HCT116 (cell line): ENCODE data around the gene LNPK. TPM values are rescaled to one million over a fixed set of nuclear protein-coding genes. Genes with fewer than 3 reads are reported as not detected.

ENCODE experiments used
- ATAC-seq: fragments of 200-7000 bp; cut with Tn5 transposase; 2 replicates; pipeline ENCODE4 v1.9.1; 2020; ENCODE audit warnings: mild to moderate bottlenecking, moderate library complexity
- BruUV-seq: library from RNA; stranded (reverse); fragments of 400-500 nt; replicated peaks from 2 replicates; lab custom pipeline; 2021; lab: Mats Ljungman, UMichigan
- CTCF ChIA-PET: fragments of 300-600 bp; sonication (Branson Sonifier 250); formaldehyde crosslinking; loops from one replicate; lab custom pipeline; 2021; ENCODE audit warnings: antibody characterized with exemption; lab: Charles Lee
- POLR2A ChIA-PET: fragments of 300-600, 350-600 bp; sonication (Branson Sonifier 250); formaldehyde crosslinking; loops from one replicate; lab custom pipeline; 2021; ENCODE audit warnings: antibody characterized with exemption; lab: Charles Lee
- RAD21 ChIA-PET, 2 experiments: fragments of 300-600 bp; sonication (Branson Sonifier 250); formaldehyde crosslinking; loops; one replicate each; lab custom pipeline; 2023; ENCODE audit warnings: low total read pairs in 2 of 2; ENCODE audit not compliant: uncharacterized antibody in 2 of 2, unreplicated experiment in 2 of 2, low non-redundant PET in 1 of 2; lab: Charles Lee
- DNase-seq: peaks from one replicate; pipeline ENCODE4 v3.0.0-alpha.2; 2010; ENCODE audit warnings: low read depth, low spot score
- H2AFZ ChIP-seq: fragments of 200-600 bp; shearing (Covaris generic), sonication (generic); 2 replicates; pipeline ENCODE4 v1.6.1; 2017; ENCODE audit warnings: low read depth, mixed run types, mixed read lengths, antibody characterized with exemption, low read length; ENCODE audit not compliant: poor library complexity, severe bottlenecking
- H3K27ac ChIP-seq: 2 replicates; pipeline ENCODE4 v1.5.1; 2012; ENCODE audit warnings: low read depth, low read length
- H3K27me3 ChIP-seq: fragments of 200-600 bp; sonication (generic); 2 replicates; pipeline ENCODE4 v1.6.1; 2016; ENCODE audit warnings: mixed run types, low read length, mixed read lengths; ENCODE audit not compliant: insufficient read depth
- H3K36me3 ChIP-seq, 2 experiments: fragments of 200-500 bp in 1 of 2; fragments of 200-600 bp in 1 of 2; sonication (Bioruptor generic) in 1 of 2; sonication (generic) in 1 of 2; 2 replicates each; pipeline versions ENCODE4 v1.5.1 to v1.6.1; 2014 to 2016; ENCODE audit warnings: low read length in 2 of 2, inconsistent platforms in 1 of 2, mixed read lengths in 1 of 2, mixed run types in 1 of 2; ENCODE audit not compliant: insufficient read depth in 2 of 2, control insufficient read depth in 1 of 2
- H3K4me1 ChIP-seq, 2 experiments: fragments of 200-600 bp in 1 of 2; sonication (generic) in 1 of 2; 2 replicates each; pipeline versions ENCODE4 v1.5.1 to v1.6.1; 2012 to 2017; ENCODE audit warnings: low read length in 2 of 2, inconsistent platforms in 1 of 2, mild to moderate bottlenecking in 1 of 2, mixed read lengths in 1 of 2, mixed run types in 1 of 2, moderate library complexity in 1 of 2; ENCODE audit not compliant: insufficient read depth in 2 of 2, control insufficient read depth in 1 of 2
- H3K4me2 ChIP-seq: fragments of 200-600 bp; sonication (generic); 2 replicates; pipeline ENCODE4 v1.6.1; 2017; ENCODE audit warnings: mixed run types, low read length, mixed read lengths
- H3K4me3 ChIP-seq, 2 experiments: fragments of 200-600 bp in 1 of 2; sonication (generic) in 1 of 2; replicated peaks in 1 of 2; 2 replicates each; pipeline ENCODE4 v1.5.1; 2011 to 2016; ENCODE audit warnings: low read length in 2 of 2, control low read depth in 1 of 2, low read depth in 1 of 2, mild to moderate bottlenecking in 1 of 2, mixed read lengths in 1 of 2, mixed run types in 1 of 2
- H3K79me2 ChIP-seq: fragments of 200-600 bp; sonication (generic); 2 replicates; pipeline ENCODE4 v1.6.1; 2017; ENCODE audit warnings: mild to moderate bottlenecking, mixed run types, low read length, moderate library complexity, mixed read lengths; ENCODE audit not compliant: insufficient read depth
- H3K9ac ChIP-seq: fragments of 200-600 bp; sonication (generic); 2 replicates; pipeline ENCODE4 v1.6.1; 2016; ENCODE audit warnings: low read length, mixed read lengths
- H3K9me2 ChIP-seq: fragments of 200-600 bp; sonication (generic), shearing (Covaris generic); 2 replicates; pipeline ENCODE4 v1.6.1; 2017; ENCODE audit warnings: mixed run types, mild to moderate bottlenecking, moderate library complexity; ENCODE audit not compliant: insufficient read depth
- H3K9me3 ChIP-seq, 2 experiments: fragments of 200-500 bp in 1 of 2; fragments of 200-600 bp in 1 of 2; sonication (Bioruptor generic) in 1 of 2; sonication (generic) in 1 of 2; 2 replicates each; pipeline ENCODE4 v1.6.1; 2014 to 2017; ENCODE audit warnings: low read length in 2 of 2, mixed read lengths in 2 of 2, inconsistent platforms in 1 of 2, low read depth in 1 of 2, mild to moderate bottlenecking in 1 of 2, mixed run types in 1 of 2, moderate library complexity in 1 of 2; ENCODE audit not compliant: control insufficient read depth in 1 of 2, insufficient read depth in 1 of 2
- H4K20me1 ChIP-seq: fragments of 200-600 bp; sonication (generic), shearing (Covaris generic); 2 replicates; pipeline ENCODE4 v1.6.1; 2017; ENCODE audit warnings: mixed run types, mild to moderate bottlenecking, moderate library complexity; ENCODE audit not compliant: insufficient read depth
- EZH2 ChIP-seq: fragments of 200-600 bp; sonication (generic); IDR thresholded peaks from 2 replicates; pipeline ENCODE4 v1.6.1; 2017; ENCODE audit warnings: antibody characterized with exemption, mixed run types
- POLR2AphosphoS5 ChIP-seq: IDR thresholded peaks from 2 replicates; pipeline ENCODE4 v1.6.1; 2011; ENCODE audit warnings: mild to moderate bottlenecking, low read depth, low read length, moderate library complexity
- SIN3A ChIP-seq: IDR thresholded peaks from 2 replicates; pipeline ENCODE4 v1.6.1; 2012; ENCODE audit warnings: low read depth
- TCF7L2 ChIP-seq: IDR thresholded peaks from 2 replicates; pipeline ENCODE4 v1.7.0; 2011; ENCODE audit warnings: borderline replicate concordance, inconsistent platforms; ENCODE audit not compliant: insufficient read depth, insufficient read length; ENCODE audit errors: extremely low read depth
- intact Hi-C: fragments of 100-400 bp; cut with micrococcal nuclease; formaldehyde crosslinking; loops from 2 replicates; pipeline ENCODE4 v1.10.0; 2022
- total RNA-seq: library from RNA; stranded (reverse); gene quantifications from one replicate; pipeline ENCODE4 v1.2.1, GENCODE V29; 2021; ENCODE audit not compliant: unreplicated experiment
- TF ChIP-seq, protein P1 (sequence below): IDR thresholded peaks from 2 replicates; pipeline ENCODE4 v1.6.1; 2012; ENCODE audit warnings: low read depth

LNPK gene
- total RNA-seq, 1 experiment from 2014 or later, result 22.3 TPM

- TF ChIP-seq, protein P1, sequence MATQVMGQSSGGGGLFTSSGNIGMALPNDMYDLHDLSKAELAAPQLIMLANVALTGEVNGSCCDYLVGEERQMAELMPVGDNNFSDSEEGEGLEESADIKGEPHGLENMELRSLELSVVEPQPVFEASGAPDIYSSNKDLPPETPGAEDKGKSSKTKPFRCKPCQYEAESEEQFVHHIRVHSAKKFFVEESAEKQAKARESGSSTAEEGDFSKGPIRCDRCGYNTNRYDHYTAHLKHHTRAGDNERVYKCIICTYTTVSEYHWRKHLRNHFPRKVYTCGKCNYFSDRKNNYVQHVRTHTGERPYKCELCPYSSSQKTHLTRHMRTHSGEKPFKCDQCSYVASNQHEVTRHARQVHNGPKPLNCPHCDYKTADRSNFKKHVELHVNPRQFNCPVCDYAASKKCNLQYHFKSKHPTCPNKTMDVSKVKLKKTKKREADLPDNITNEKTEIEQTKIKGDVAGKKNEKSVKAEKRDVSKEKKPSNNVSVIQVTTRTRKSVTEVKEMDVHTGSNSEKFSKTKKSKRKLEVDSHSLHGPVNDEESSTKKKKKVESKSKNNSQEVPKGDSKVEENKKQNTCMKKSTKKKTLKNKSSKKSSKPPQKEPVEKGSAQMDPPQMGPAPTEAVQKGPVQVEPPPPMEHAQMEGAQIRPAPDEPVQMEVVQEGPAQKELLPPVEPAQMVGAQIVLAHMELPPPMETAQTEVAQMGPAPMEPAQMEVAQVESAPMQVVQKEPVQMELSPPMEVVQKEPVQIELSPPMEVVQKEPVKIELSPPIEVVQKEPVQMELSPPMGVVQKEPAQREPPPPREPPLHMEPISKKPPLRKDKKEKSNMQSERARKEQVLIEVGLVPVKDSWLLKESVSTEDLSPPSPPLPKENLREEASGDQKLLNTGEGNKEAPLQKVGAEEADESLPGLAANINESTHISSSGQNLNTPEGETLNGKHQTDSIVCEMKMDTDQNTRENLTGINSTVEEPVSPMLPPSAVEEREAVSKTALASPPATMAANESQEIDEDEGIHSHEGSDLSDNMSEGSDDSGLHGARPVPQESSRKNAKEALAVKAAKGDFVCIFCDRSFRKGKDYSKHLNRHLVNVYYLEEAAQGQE, result no peak
- TF ChIP-seq POLR2AphosphoS5 (no peak), TCF7L2 (no peak)
These were observed 20.5 kb downstream of the LNPK start (continued) for GRCh38 chr2:175981551-175981950.

DNA sequence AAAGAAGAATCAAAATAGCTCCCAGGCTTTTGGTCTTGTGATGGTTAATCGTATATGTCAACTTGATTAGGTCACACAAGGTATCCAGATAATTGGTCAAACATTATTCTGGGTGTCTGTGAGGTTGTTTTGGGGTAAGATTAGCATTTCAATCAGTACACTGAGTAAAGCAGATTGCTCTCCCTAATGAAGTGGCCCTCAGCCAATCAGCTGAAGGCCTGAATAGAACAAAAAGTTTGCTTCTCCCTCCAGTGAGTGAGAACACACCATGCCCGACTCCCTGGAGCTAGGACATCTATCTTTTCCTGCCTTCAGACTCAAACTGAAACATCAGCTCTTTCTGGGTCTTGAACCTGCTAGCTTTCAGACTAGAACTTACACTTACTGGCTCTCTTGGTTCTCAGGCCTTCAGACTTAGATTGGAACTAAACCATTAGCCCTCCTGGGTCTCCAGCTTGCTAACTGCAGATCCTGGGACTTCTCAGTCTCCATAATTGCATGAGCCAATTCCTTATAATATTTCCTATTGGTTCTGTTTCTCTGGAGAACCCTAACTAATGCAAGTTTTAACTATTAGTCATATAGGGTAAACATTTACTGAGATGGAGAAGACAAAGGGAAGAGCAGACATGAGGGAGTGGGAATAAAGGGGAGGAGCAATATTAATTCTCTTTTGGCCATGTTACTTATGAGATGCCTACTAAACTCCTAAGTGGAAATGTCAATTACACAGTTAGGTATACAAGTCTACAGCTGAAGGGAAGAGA is 25.5 kb downstream of the LNPK start:
- intact Hi-C loops, result no loop called here
- Histone ChIP-seq H3K9me3 (no peaks in the 10 kb centered on the region), H3K27me3 (no peaks in the 10 kb centered on the region), H3K4me2 (no peak overlapping the region), H4K20me1 (no peaks in the 10 kb centered on the region; the same call in 1 of the 2 replicates), H2AFZ (no peak overlapping the region), H3K27ac (no peak overlapping the region), H3K79me2 (no peaks in the 10 kb centered on the region), H3K4me3 (no peak overlapping the region), H3K4me1 (no peaks in the 10 kb centered on the region), H3K36me3 (no peaks in the 10 kb centered on the region), H3K9me2 (no peaks in the 10 kb centered on the region), H3K9ac (no peak overlapping the region)
- ChIA-PET CTCF (interaction anchor here (1.9 kb wide), 1 partner anchor 10 kb away, joined by 4 read pairs; no protein-coding TSS in a partner anchor), RAD21 (no interaction called here), POLR2A (no interaction called here)
- TF ChIP-seq SIN3A (no peak), EZH2 (no peak)
- no TSS peak for BruUV-seq
- no peak for DNase-seq
- no peak for ATAC-seq
